Colonic mucosa (tissue), 4 donors: ENCODE measurements around the gene MYL3. TPM values are rescaled to one million over a fixed set of nuclear protein-coding genes. Genes with fewer than 3 reads are reported as not detected.

Experiments
- DNase-seq: peaks from one replicate; pipeline ENCODE4 v3.0.0-alpha.2; 2020
- H3K27ac ChIP-seq: fragments of 200-600 bp; one replicate; pipeline ENCODE4 v1.8.0; 2021
- H3K27me3 ChIP-seq: fragments of 200-600 bp; one replicate; pipeline ENCODE4 v1.8.0; 2021
- H3K36me3 ChIP-seq: fragments of 200-600 bp; one replicate; pipeline ENCODE4 v1.8.0; 2021
- H3K4me1 ChIP-seq: fragments of 200-600 bp; one replicate; pipeline ENCODE4 v1.8.0; 2021; ENCODE audit warnings: mild to moderate bottlenecking
- H3K4me3 ChIP-seq: fragments of 200-600 bp; one replicate; pipeline ENCODE4 v1.8.0; 2021
- H3K9ac ChIP-seq, 2 donors: one replicate each; pipeline ENCODE4 v1.7.0; 2013; ENCODE audit warnings: control low read depth in 2 of 2, low read depth in 2 of 2, low read length in 2 of 2
- H3K9me3 ChIP-seq: fragments of 200-600 bp; one replicate; pipeline ENCODE4 v1.8.0; 2021
- CTCF ChIP-seq: fragments of 200-600 bp; IDR thresholded peaks from one replicate; pipeline ENCODE4 v1.8.0; 2022; ENCODE audit warnings: antibody characterized with exemption, mild to moderate bottlenecking
- intact Hi-C: fragments of 100-400 bp; cut with DNase I; formaldehyde crosslinking; loops from one replicate; pipeline ENCODE4 v1.14.1; 2022
- total RNA-seq, 2 donors: library from RNA; stranded (reverse); fragmentation: NEBNext Ultra II Directional in 1 of 2; extraction: Animal tissue kit (Norgen Biotek cat#: 25700) in 1 of 2; gene quantifications; one replicate each; pipeline ENCODE4 v1.2.1, GENCODE V29; 2021
- donor health status: healthy.
- donor health status: DM: no; HTN: no; CAD: no.
- donor health status: DM: no; HTN: no; CAD: no.

Gene MYL3
- total RNA-seq, 2 donors from 2014 or later: 1.7 TPM; not detected in 1

- H3K36me3 ChIP-seq: no peaks in the 10 kb centered on the region
- H3K4me1 ChIP-seq: no peaks in the 10 kb centered on the region
- DNase-seq: no peak
- H3K27me3 ChIP-seq: no peaks in the 10 kb centered on the region
- H3K27ac ChIP-seq: no peak overlapping the region
- no peak for TF ChIP-seq CTCF
- intact Hi-C loops: no loop called here
- H3K9ac ChIP-seq: no peak overlapping the region
- H3K9me3 ChIP-seq: no peaks in the 10 kb centered on the region
- H3K4me3 ChIP-seq: no peak overlapping the region
Observed at GRCh38 chr3:46844397-46844796, 18.8 kb downstream of the MYL3 start.

- no peaks in the 10 kb centered on the region for H3K27me3 ChIP-seq
- no peak for DNase-seq
- intact Hi-C loops: no loop called here
- no peak for TF ChIP-seq CTCF
- H3K9me3 ChIP-seq: no peaks in the 10 kb centered on the region
- no peaks in the 10 kb centered on the region for H3K4me1 ChIP-seq
- H3K36me3 ChIP-seq: no peaks in the 10 kb centered on the region
- H3K27ac ChIP-seq: no peak overlapping the region
- no peak overlapping the region for H3K9ac ChIP-seq
- no peak overlapping the region for H3K4me3 ChIP-seq
Observed at GRCh38 chr3:46843508-46843907, 19.7 kb downstream of the MYL3 start.

GRCh38 chr3:46840491-46840890 lies 22.8 kb downstream of the MYL3 start:
- no peaks in the 10 kb centered on the region for H3K27me3 ChIP-seq
- intact Hi-C loops: no loop called here

GRCh38 chr3:46838301-46838700 lies 24.9 kb downstream of the MYL3 start:
- H3K36me3 ChIP-seq: no peaks in the 10 kb centered on the region
- no peak for DNase-seq

More at GRCh38 chr3:46840491-46840890, 22.8 kb downstream of the MYL3 start:
- Histone ChIP-seq H3K4me1 (no peaks in the 10 kb centered on the region), H3K27ac (no peak overlapping the region), H3K36me3 (no peaks in the 10 kb centered on the region), H3K9ac (no peak overlapping the region), H3K4me3 (no peak overlapping the region), H3K9me3 (no peaks in the 10 kb centered on the region)
- TF ChIP-seq CTCF: no peak
- no peak for DNase-seq

GRCh38 chr3:46835491-46835890 lies 27.8 kb downstream of the MYL3 start:
- Histone ChIP-seq H3K9ac (no peak overlapping the region), H3K27ac (no peak overlapping the region), H3K4me3 (no peak overlapping the region), H3K27me3 (no peaks in the 10 kb centered on the region), H3K9me3 (no peaks in the 10 kb centered on the region), H3K4me1 (no peaks in the 10 kb centered on the region), H3K36me3 (no peaks in the 10 kb centered on the region)
- intact Hi-C loops: no loop called here
- no peak for TF ChIP-seq CTCF
- no peak for DNase-seq

More at GRCh38 chr3:46838301-46838700, 24.9 kb downstream of the MYL3 start:
- no peak for TF ChIP-seq CTCF
- no peak overlapping the region for H3K4me3 ChIP-seq
- no peaks in the 10 kb centered on the region for H3K4me1 ChIP-seq
- H3K27ac ChIP-seq: no peak overlapping the region
- intact Hi-C loops: no loop called here
- no peak overlapping the region for H3K9ac ChIP-seq
- no peaks in the 10 kb centered on the region for H3K9me3 ChIP-seq
- no peaks in the 10 kb centered on the region for H3K27me3 ChIP-seq

- H3K27me3 ChIP-seq: no peaks in the 10 kb centered on the region
- H3K9ac ChIP-seq: no peak overlapping the region
- H3K4me3 ChIP-seq: no peak overlapping the region
- no peak for DNase-seq
- H3K4me1 ChIP-seq: no peaks in the 10 kb centered on the region
- no peak for TF ChIP-seq CTCF
- no peaks in the 10 kb centered on the region for H3K36me3 ChIP-seq
- H3K27ac ChIP-seq: no peak overlapping the region
- H3K9me3 ChIP-seq: no peaks in the 10 kb centered on the region
- intact Hi-C loops: no loop called here
Observed at GRCh38 chr3:46835054-46835453, 28.2 kb downstream of the MYL3 start.
